Epithelial cell of proximal tubule (primary cell): ENCODE results near the gene SRRM5. TPM values are rescaled to one million over a fixed set of nuclear protein-coding genes. Genes with fewer than 3 reads are reported as not detected.
A peak's percentile ranks its signal among the peaks of the same experiment; 100 is the strongest.

Experiments
- DNase-seq: peaks from one replicate; pipeline ENCODE4 v3.0.0-alpha.2; 2011; ENCODE audit warnings: low read depth
- H3K4me3 ChIP-seq: 2 replicates; pipeline ENCODE4 v1.5.1; 2011; ENCODE audit warnings: low read depth, mild to moderate bottlenecking, low read length
- CTCF ChIP-seq: conservative IDR thresholded peaks from 2 replicates; pipeline ENCODE4 v1.5.1; 2012; ENCODE audit warnings: low read depth, mild to moderate bottlenecking, low read length
- total RNA-seq: library from RNA; depleted of rRNA; stranded (reverse); fragments of >200 nt; gene quantifications from 2 replicates; pipeline ENCODE4 v1.2.3, GENCODE V29; 2015

SRRM5 gene
- total RNA-seq, 1 donor from 2014 or later, result 0.12 TPM

- no peak for TF ChIP-seq CTCF
- no peak for DNase-seq
- no peak overlapping the region for H3K4me3 ChIP-seq
These were observed 41.6 kb upstream of the SRRM5 start for GRCh38 chr19:43570174-43570791.

- DNase-seq, result no peak
- H3K4me3 ChIP-seq, result no peak overlapping the region
- no peak for TF ChIP-seq CTCF
These were observed 39.7 kb upstream of the SRRM5 start for GRCh38 chr19:43572171-43572588.

GRCh38 chr19:43574424-43575155 is 37.3 kb upstream of the SRRM5 start:
- DNase-seq, result no peak
- no peak for TF ChIP-seq CTCF
- peak overlapping the region; percentile 86 for H3K4me3 ChIP-seq

GRCh38 chr19:43575156-43575950 is 36.5 kb upstream of the SRRM5 start, which contains the start of the genes PINLYP and XRCC1:
TSS of gene PINLYP (plus strand) at chr19:43575801. CDS start at chr19:43577192, 1,391 bp downstream.
TSS of gene XRCC1 (minus strand) at chr19:43575527. CDS start at chr19:43575458, 69 bp downstream.
- peak; percentile 82 for DNase-seq
- TF ChIP-seq CTCF, result no peak
- peak within 1 kb of the TSS; percentile 86 for H3K4me3 ChIP-seq

GRCh38 chr19:43575955-43576878 is 35.7 kb upstream of the SRRM5 start:
- peak overlapping the region; percentile 86 for H3K4me3 ChIP-seq
- DNase-seq, result no peak

More at GRCh38 chr19:43575955-43576878, 35.7 kb upstream of the SRRM5 start:
- TF ChIP-seq CTCF, result no peak
